Measurements from ENCODE around the gene KRT82.

DNA sequence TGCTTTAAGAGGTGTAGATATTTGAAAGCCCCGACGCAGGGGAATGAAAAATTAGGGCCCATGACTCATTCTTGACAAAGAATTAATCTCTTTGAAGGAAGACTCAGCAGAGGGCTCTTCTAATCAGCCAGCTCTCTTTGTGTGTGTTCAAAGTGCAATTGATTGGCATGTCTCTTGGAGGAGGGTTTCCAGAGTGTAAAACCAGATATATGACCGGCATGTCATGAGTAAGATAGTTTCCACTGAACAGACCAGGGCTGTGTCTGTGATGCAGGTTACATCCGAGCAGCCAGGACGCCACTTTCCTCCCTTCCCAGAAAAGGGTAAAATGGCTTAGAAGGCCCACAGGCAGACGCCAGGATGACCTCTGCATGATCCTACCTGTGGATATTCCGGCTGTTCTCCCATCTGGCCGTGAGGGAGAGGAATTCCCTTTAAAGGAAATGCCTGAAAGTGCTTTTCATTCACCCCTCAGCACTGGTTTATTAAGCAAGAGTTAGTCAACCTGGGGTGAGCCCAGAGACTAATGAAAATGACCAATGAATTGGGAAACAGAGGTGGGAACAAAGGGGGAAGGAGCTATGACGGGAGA lies 35.3 kb upstream of the KRT82 start:
- no peak for TF ChIP-seq SIN3A (IDR thresholded peaks at IDR 0.05; ENCODE audit: borderline replicate concordance, insufficient read depth, low read length)
- TF ChIP-seq POLR2AphosphoS5 (IDR thresholded peaks at IDR 0.05; ENCODE audit: low read depth, low read length): no peak
- TF ChIP-seq, protein P1, sequence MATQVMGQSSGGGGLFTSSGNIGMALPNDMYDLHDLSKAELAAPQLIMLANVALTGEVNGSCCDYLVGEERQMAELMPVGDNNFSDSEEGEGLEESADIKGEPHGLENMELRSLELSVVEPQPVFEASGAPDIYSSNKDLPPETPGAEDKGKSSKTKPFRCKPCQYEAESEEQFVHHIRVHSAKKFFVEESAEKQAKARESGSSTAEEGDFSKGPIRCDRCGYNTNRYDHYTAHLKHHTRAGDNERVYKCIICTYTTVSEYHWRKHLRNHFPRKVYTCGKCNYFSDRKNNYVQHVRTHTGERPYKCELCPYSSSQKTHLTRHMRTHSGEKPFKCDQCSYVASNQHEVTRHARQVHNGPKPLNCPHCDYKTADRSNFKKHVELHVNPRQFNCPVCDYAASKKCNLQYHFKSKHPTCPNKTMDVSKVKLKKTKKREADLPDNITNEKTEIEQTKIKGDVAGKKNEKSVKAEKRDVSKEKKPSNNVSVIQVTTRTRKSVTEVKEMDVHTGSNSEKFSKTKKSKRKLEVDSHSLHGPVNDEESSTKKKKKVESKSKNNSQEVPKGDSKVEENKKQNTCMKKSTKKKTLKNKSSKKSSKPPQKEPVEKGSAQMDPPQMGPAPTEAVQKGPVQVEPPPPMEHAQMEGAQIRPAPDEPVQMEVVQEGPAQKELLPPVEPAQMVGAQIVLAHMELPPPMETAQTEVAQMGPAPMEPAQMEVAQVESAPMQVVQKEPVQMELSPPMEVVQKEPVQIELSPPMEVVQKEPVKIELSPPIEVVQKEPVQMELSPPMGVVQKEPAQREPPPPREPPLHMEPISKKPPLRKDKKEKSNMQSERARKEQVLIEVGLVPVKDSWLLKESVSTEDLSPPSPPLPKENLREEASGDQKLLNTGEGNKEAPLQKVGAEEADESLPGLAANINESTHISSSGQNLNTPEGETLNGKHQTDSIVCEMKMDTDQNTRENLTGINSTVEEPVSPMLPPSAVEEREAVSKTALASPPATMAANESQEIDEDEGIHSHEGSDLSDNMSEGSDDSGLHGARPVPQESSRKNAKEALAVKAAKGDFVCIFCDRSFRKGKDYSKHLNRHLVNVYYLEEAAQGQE (IDR thresholded peaks at IDR 0.05; ENCODE audit: insufficient read depth in 1 of 2, low read depth in 2 of 2, low read length in 2 of 2): no peak
- no peak for TF ChIP-seq TAF1 (IDR thresholded peaks at IDR 0.05; ENCODE audit: borderline replicate concordance, insufficient read depth, low read length)
- TF ChIP-seq FOXP2 (optimal IDR thresholded peaks at IDR 0.05; ENCODE audit: borderline replicate concordance, extremely low read depth, extremely low read length, insufficient read depth): no peak
